K562 (cell line): Measurements from ENCODE around the gene THBS2.

Experiments used
- ATF7 ChIP-seq: fragments of 450-650 bp; IDR thresholded peaks from 2 replicates; pipeline ENCODE4 v1.7.1; 2014; ENCODE audit warnings: mild to moderate bottlenecking, moderate library complexity
- EZH2 ChIP-seq: IDR thresholded peaks from 2 replicates; pipeline ENCODE4 v1.6.1; 2012; ENCODE audit warnings: low read depth, mild to moderate bottlenecking, inconsistent platforms, low read length, borderline replicate concordance
- HDAC2 ChIP-seq: fragments of 450-650 bp; IDR thresholded peaks from 2 replicates; pipeline ENCODE4 v1.6.1; 2016; ENCODE audit warnings: mild to moderate bottlenecking
- POLR2A ChIP-seq: fragments of 450-650 bp; conservative IDR thresholded peaks from 2 replicates; pipeline ENCODE4 v1.6.1; 2016
- XRCC4 ChIP-seq: IDR thresholded peaks from one replicate; pipeline ENCODE4 v1.6.1; 2011; ENCODE audit not compliant: insufficient read depth, insufficient read length; ENCODE audit errors: extremely low read depth
- ZBTB11 ChIP-seq, 3 experiments: fragments of 200-800 bp in 1 of 3; fragments of 250-450 bp in 1 of 3; fragments of 450-650 bp in 1 of 3; sonication (Bioruptor Pico) in 1 of 3; sonication (Bioruptor generic) in 1 of 3; formaldehyde crosslinking in 1 of 3; IDR thresholded peaks; 2 replicates each; pipeline versions ENCODE4 v1.6.1 to v1.8.0; 2016 to 2022; ENCODE audit warnings: mild to moderate bottlenecking in 2 of 3, missing genetic modification characterization in 2 of 3, missing compliant biosample characterization in 1 of 3, moderate library complexity in 1 of 3
- ZNF184 ChIP-seq: sonication (generic); formaldehyde crosslinking; IDR thresholded peaks from 2 replicates; pipeline ENCODE4 v1.5.0; 2020; ENCODE audit warnings: missing genetic modification reagents
- TF ChIP-seq, protein P1 (sequence below), 3 experiments: IDR thresholded peaks in 2 of 3; conservative IDR thresholded peaks in 1 of 3; 2 replicates each; pipeline ENCODE4 v1.5.1; 2011 to 2012; ENCODE audit warnings: low read length in 3 of 3, mild to moderate bottlenecking in 3 of 3, control low read depth in 2 of 3, improper control_type of control experiment in 1 of 3, inconsistent platforms in 1 of 3, low read depth in 1 of 3, mixed read lengths in 1 of 3, moderate library complexity in 1 of 3; ENCODE audit not compliant: insufficient read depth in 2 of 3

DNA sequence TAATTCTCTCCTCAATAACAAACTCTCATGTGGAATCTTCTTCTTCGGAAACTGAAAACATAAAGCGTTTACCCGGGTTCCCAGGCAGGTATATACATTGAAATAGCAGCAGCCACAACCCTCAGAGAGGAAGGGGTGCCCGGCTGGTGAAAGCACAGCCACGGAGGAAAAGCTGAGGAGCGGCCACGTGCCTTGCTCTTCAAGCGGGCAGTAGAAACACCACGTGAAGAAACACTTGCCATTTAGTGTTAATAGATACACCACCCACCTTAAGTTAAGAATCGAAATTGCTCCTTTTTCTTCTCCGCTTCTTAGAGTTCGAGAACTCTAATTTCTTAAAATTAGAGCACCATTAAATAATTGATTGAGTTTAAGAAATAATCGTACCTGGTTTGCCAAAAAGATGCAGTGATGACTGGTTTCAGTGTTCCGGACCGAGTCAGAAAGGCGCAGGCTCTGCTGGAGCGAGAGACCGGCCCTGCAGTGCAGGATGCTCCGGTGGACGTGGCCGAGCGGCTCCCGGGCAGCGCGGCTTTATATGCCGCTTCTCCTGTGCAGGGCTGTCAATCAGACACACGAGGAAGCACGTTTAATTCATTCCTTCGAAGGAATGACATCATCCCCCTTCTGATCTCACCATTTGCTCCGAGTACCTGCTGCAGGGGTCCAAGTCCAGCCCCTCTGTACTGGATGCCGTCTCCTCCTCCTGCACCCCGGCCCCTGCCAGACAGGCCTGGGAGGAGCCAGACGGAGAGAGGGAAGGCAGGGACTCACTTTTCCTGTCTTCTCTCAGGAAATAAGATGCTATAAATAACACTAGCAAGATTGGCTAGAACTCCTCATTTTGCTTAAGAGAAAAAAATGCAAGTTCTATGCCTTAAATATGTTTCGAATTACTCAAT is at the start of gene THBS2:
- TF ChIP-seq ZBTB11 (CRISPR knock-in tag; IDR thresholded peaks at IDR 0.05) (no peak), POLR2A (no peak), ATF7 (no peak), XRCC4 (no peak), HDAC2 (no peak), EZH2 (no peak), ZNF184 (no peak)
- TF ChIP-seq, protein P1, sequence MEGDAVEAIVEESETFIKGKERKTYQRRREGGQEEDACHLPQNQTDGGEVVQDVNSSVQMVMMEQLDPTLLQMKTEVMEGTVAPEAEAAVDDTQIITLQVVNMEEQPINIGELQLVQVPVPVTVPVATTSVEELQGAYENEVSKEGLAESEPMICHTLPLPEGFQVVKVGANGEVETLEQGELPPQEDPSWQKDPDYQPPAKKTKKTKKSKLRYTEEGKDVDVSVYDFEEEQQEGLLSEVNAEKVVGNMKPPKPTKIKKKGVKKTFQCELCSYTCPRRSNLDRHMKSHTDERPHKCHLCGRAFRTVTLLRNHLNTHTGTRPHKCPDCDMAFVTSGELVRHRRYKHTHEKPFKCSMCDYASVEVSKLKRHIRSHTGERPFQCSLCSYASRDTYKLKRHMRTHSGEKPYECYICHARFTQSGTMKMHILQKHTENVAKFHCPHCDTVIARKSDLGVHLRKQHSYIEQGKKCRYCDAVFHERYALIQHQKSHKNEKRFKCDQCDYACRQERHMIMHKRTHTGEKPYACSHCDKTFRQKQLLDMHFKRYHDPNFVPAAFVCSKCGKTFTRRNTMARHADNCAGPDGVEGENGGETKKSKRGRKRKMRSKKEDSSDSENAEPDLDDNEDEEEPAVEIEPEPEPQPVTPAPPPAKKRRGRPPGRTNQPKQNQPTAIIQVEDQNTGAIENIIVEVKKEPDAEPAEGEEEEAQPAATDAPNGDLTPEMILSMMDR (IDR thresholded peaks at IDR 0.05 in 2 of 3, conservative IDR thresholded peaks at IDR 0.05 in 1 of 3; ENCODE audit: insufficient read depth in 2 of 3, low read depth in 1 of 3, low read length in 3 of 3): no peak
